GM19351 (cell line): ENCODE results near the gene RASA2.
"Not testable (repeated sequence)": the region's sequence is repeated elsewhere in the genome, so short reads cannot be mapped to it uniquely, and the experiment has no call there.

Source experiments
- ATAC-seq: cut with Tn5 transposase; IDR thresholded peaks from one replicate; pipeline ENCODE4 v1.9.1; 2021; ENCODE audit warnings: mild to moderate bottlenecking, moderate library complexity; ENCODE audit not compliant: unreplicated experiment

The RASA2 gene

GRCh38 chr3:141575879-141576743 is 89.3 kb downstream of the RASA2 start:
- ATAC-seq, result peak; percentile 63

- ATAC-seq, result no peak
Measured at GRCh38 chr3:141576744-141577052, 89.9 kb downstream of the RASA2 start.

- no peak for ATAC-seq
Measured at GRCh38 chr3:141578202-141578973, 91.6 kb downstream of the RASA2 start.

GRCh38 chr3:141594357-141594756 is 107.5 kb downstream of the RASA2 start:
- ATAC-seq, result no peak

- ATAC-seq, result no peak
Measured at GRCh38 chr3:141597931-141598330, 111.1 kb downstream of the RASA2 start.

- ATAC-seq, result no peak
Measured at GRCh38 chr3:141600331-141600730, 113.5 kb downstream of the RASA2 start.

- ATAC-seq, result no peak
Measured at GRCh38 chr3:141602706-141603105, 115.9 kb downstream of the RASA2 start.

- ATAC-seq, result no peak
Measured at GRCh38 chr3:141603473-141604035, 116.7 kb downstream of the RASA2 start.

- no peak for ATAC-seq
Measured at GRCh38 chr3:141605883-141606282, 119.1 kb downstream of the RASA2 start.

GRCh38 chr3:141608438-141608837 is 121.6 kb downstream of the RASA2 start:
- no peak for ATAC-seq

GRCh38 chr3:141610939-141611338 is 124.1 kb downstream of the RASA2 start:
- ATAC-seq, result no peak

GRCh38 chr3:141618103-141618910 is 131.5 kb downstream of the RASA2 start:
- no peak for ATAC-seq

- no peak for ATAC-seq
Measured at GRCh38 chr3:141618938-141619337, 132.1 kb downstream of the RASA2 start.

GRCh38 chr3:141619450-141619849 is 132.6 kb downstream of the RASA2 start:
- no peak for ATAC-seq

- ATAC-seq, result no peak
Measured at GRCh38 chr3:141623691-141624090, 136.9 kb downstream of the RASA2 start.

- no peak for ATAC-seq
Measured at GRCh38 chr3:141625506-141625905, 138.7 kb downstream of the RASA2 start.

- ATAC-seq, result not testable (repeated sequence)
Measured at GRCh38 chr3:141628334-141628733, 141.5 kb downstream of the RASA2 start.

- ATAC-seq, result not testable (repeated sequence)
Measured at GRCh38 chr3:141628868-141629441, 142.1 kb downstream of the RASA2 start.

- no peak for ATAC-seq
Measured at GRCh38 chr3:141629976-141630375, 143.1 kb downstream of the RASA2 start.

- no peak for ATAC-seq
Measured at GRCh38 chr3:141632779-141633374, 146.1 kb downstream of the RASA2 start.
